Suprapubic skin (tissue), 4 donors: Measurements from ENCODE around the gene HSPG2. TPM values are rescaled to one million over a fixed set of nuclear protein-coding genes. Genes with fewer than 3 reads are reported as not detected.

Experiments
- DNase-seq, 2 donors: peaks; one replicate each; pipeline ENCODE4 v3.0.0-alpha.2; 2019; ENCODE audit warnings: low spot score in 2 of 2
- H3K27ac ChIP-seq: fragments of 200-600 bp; sonication (generic); one replicate; pipeline ENCODE4 v1.5.1; 2019
- H3K27me3 ChIP-seq: fragments of 200-600 bp; sonication (generic); one replicate; pipeline ENCODE4 v1.5.1; 2019
- H3K36me3 ChIP-seq: fragments of 200-600 bp; sonication (generic); one replicate; pipeline ENCODE4 v1.5.1; 2019
- H3K4me1 ChIP-seq: fragments of 200-600 bp; sonication (generic); one replicate; pipeline ENCODE4 v1.5.1; 2019
- H3K4me3 ChIP-seq: fragments of 200-600 bp; sonication (generic); one replicate; pipeline ENCODE4 v1.5.1; 2019; ENCODE audit warnings: mild to moderate bottlenecking
- H3K9me3 ChIP-seq: fragments of 200-600 bp; sonication (generic); one replicate; pipeline ENCODE4 v1.5.1; 2019
- EP300 ChIP-seq: sonication (generic); formaldehyde crosslinking; IDR thresholded peaks from one replicate; pipeline ENCODE4 v1.6.1; 2017; ENCODE audit warnings: antibody characterized with exemption
- POLR2A ChIP-seq, 2 donors: fragments of 450-650 bp; IDR thresholded peaks; one replicate each; pipeline ENCODE4 v1.6.1; 2017; ENCODE audit warnings: antibody characterized with exemption in 2 of 2, mild to moderate bottlenecking in 2 of 2, moderate library complexity in 2 of 2
- POLR2AphosphoS5 ChIP-seq, 3 donors: sonication (generic); formaldehyde crosslinking; IDR thresholded peaks; one replicate each; pipeline ENCODE4 v1.6.1; 2017; ENCODE audit warnings: antibody characterized with exemption in 3 of 3
- WGBS: methylation state at CpG from one replicate; pipeline ENCODE4 v1.1.5; 2018; 5-methylcytosine and 5-hydroxymethylcytosine counted together
- total RNA-seq, 4 donors: library from RNA; depleted of rRNA; stranded (reverse); fragments of >200 nt; gene quantifications; one replicate each; pipeline ENCODE4 v1.1.0, GENCODE V29; 2016
- TF ChIP-seq, protein P1 (sequence below), 2 donors: fragments of 200-600 bp in 1 of 2; fragments of 450-650 bp in 1 of 2; sonication (generic) in 1 of 2; IDR thresholded peaks; one replicate each; pipeline ENCODE4 v1.5.1; 2016 to 2019; ENCODE audit warnings: antibody characterized with exemption in 2 of 2, mild to moderate bottlenecking in 1 of 2, moderate library complexity in 1 of 2

The HSPG2 gene
- total RNA-seq, 4 donors from 2014 or later, result 97.5 to 164 (median 131) TPM

- H3K27ac ChIP-seq, result no peak overlapping the region
- peaks cover 81% of the 10 kb centered on the region for H3K36me3 ChIP-seq
- TF ChIP-seq, protein P1, sequence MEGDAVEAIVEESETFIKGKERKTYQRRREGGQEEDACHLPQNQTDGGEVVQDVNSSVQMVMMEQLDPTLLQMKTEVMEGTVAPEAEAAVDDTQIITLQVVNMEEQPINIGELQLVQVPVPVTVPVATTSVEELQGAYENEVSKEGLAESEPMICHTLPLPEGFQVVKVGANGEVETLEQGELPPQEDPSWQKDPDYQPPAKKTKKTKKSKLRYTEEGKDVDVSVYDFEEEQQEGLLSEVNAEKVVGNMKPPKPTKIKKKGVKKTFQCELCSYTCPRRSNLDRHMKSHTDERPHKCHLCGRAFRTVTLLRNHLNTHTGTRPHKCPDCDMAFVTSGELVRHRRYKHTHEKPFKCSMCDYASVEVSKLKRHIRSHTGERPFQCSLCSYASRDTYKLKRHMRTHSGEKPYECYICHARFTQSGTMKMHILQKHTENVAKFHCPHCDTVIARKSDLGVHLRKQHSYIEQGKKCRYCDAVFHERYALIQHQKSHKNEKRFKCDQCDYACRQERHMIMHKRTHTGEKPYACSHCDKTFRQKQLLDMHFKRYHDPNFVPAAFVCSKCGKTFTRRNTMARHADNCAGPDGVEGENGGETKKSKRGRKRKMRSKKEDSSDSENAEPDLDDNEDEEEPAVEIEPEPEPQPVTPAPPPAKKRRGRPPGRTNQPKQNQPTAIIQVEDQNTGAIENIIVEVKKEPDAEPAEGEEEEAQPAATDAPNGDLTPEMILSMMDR (IDR thresholded peaks at IDR 0.05), result no peak
- TF ChIP-seq POLR2A (IDR thresholded peaks at IDR 0.05), result no peak
- TF ChIP-seq POLR2AphosphoS5 (IDR thresholded peaks at IDR 0.05), result no peak
- no peak for TF ChIP-seq EP300
- DNase-seq, result no peak
- no peaks in the 10 kb centered on the region for H3K4me1 ChIP-seq
- H3K4me3 ChIP-seq, result no peak overlapping the region
- no peaks in the 10 kb centered on the region for H3K9me3 ChIP-seq
- H3K27me3 ChIP-seq, result no peaks in the 10 kb centered on the region
- WGBS, result 80% methylated on average over 2 of the region's 16 CpGs
Measured at GRCh38 chr1:21880619-21880970, 56.5 kb downstream of the HSPG2 start.

- H3K27ac ChIP-seq, result no peak overlapping the region
- peaks cover 81% of the 10 kb centered on the region for H3K36me3 ChIP-seq
- DNase-seq, result no peak
- WGBS, result 92% methylated on average over 9 of the region's 19 CpGs
- H3K9me3 ChIP-seq, result no peaks in the 10 kb centered on the region
- no peaks in the 10 kb centered on the region for H3K4me1 ChIP-seq
- TF ChIP-seq, protein P1 (IDR thresholded peaks at IDR 0.05), result no peak
- TF ChIP-seq POLR2A (IDR thresholded peaks at IDR 0.05) (no peak), POLR2AphosphoS5 (IDR thresholded peaks at IDR 0.05) (no peak), EP300 (no peak)
- no peak overlapping the region for H3K4me3 ChIP-seq
- no peaks in the 10 kb centered on the region for H3K27me3 ChIP-seq
Measured at GRCh38 chr1:21879928-21880618, 57.0 kb downstream of the HSPG2 start.

GRCh38 chr1:21878840-21879478 lies 58.2 kb downstream of the HSPG2 start:
- Histone ChIP-seq H3K4me1 (no peaks in the 10 kb centered on the region), H3K36me3 (peaks cover 81% of the 10 kb centered on the region), H3K9me3 (no peaks in the 10 kb centered on the region), H3K4me3 (no peak overlapping the region), H3K27ac (no peak overlapping the region), H3K27me3 (no peaks in the 10 kb centered on the region)
- no peak for TF ChIP-seq EP300
- no peak for TF ChIP-seq POLR2A (IDR thresholded peaks at IDR 0.05)
- no peak for TF ChIP-seq POLR2AphosphoS5 (IDR thresholded peaks at IDR 0.05)
- TF ChIP-seq, protein P1 (IDR thresholded peaks at IDR 0.05), result no peak
- no peak for DNase-seq
- WGBS, result 90% methylated on average over 3 of the region's 11 CpGs

- Histone ChIP-seq H3K4me3 (no peak overlapping the region), H3K27me3 (no peaks in the 10 kb centered on the region), H3K4me1 (no peaks in the 10 kb centered on the region), H3K27ac (no peak overlapping the region), H3K36me3 (peaks cover 81% of the 10 kb centered on the region), H3K9me3 (no peaks in the 10 kb centered on the region)
- DNase-seq, result no peak
- TF ChIP-seq POLR2A (IDR thresholded peaks at IDR 0.05), result no peak
- no peak for TF ChIP-seq POLR2AphosphoS5 (IDR thresholded peaks at IDR 0.05)
- TF ChIP-seq EP300, result no peak
- TF ChIP-seq, protein P1 (IDR thresholded peaks at IDR 0.05), result no peak
- 96% methylated on average over 14 of the region's 25 CpGs for WGBS
Measured at GRCh38 chr1:21878009-21878773, 58.9 kb downstream of the HSPG2 start.

- TF ChIP-seq EP300 (no peak), POLR2A (IDR thresholded peaks at IDR 0.05) (no peak), POLR2AphosphoS5 (IDR thresholded peaks at IDR 0.05) (no peak)
- TF ChIP-seq, protein P1 (IDR thresholded peaks at IDR 0.05), result no peak
- 94% methylated on average over 10 of the region's 16 CpGs for WGBS
- no peak for DNase-seq
- no peaks in the 10 kb centered on the region for H3K27me3 ChIP-seq
- H3K4me3 ChIP-seq, result no peak overlapping the region
- no peak overlapping the region for H3K27ac ChIP-seq
- H3K9me3 ChIP-seq, result no peaks in the 10 kb centered on the region
- peaks cover 93% of the 10 kb centered on the region for H3K36me3 ChIP-seq
- H3K4me1 ChIP-seq, result peaks cover 6% of the 10 kb centered on the region
Measured at GRCh38 chr1:21876267-21876666, 60.8 kb downstream of the HSPG2 start.
